CD14-positive monocyte (primary cell): Measurements from ENCODE around the gene PROM2. TPM values are rescaled to one million over a fixed set of nuclear protein-coding genes. Genes with fewer than 3 reads are reported as not detected.

Experiments used
- DNase-seq, 3 donors: peaks; one replicate each; pipeline ENCODE4 v3.0.0-alpha.2; 2011 to 2022
- H2AFZ ChIP-seq: 2 replicates; pipeline ENCODE4 v1.6.0; 2012; ENCODE audit warnings: mild to moderate bottlenecking, low read depth, low read length, inconsistent platforms; ENCODE audit not compliant: insufficient read depth, poor library complexity, severe bottlenecking
- H3K27ac ChIP-seq, 2 donors: 1 replicate in 1 of 2; 2 replicates in 1 of 2; pipeline ENCODE4 v1.5.1; 2012 to 2013; ENCODE audit warnings: low read length in 2 of 2, control low read depth in 1 of 2, inconsistent platforms in 1 of 2, low read depth in 1 of 2, mild to moderate bottlenecking in 1 of 2
- H3K27me3 ChIP-seq, 2 donors: one replicate each; pipeline versions ENCODE4 v1.6.0 to v1.6.1; 2011 to 2013; ENCODE audit warnings: low read length in 2 of 2; ENCODE audit not compliant: control insufficient read depth in 2 of 2, insufficient read depth in 2 of 2
- H3K36me3 ChIP-seq, 2 donors: replicated peaks in 1 of 2; 1 replicate in 1 of 2; 2 replicates in 1 of 2; pipeline versions ENCODE4 v1.5.1 to v1.6.1; 2012 to 2013; ENCODE audit warnings: low read length in 2 of 2, control low read depth in 1 of 2, inconsistent platforms in 1 of 2, mild to moderate bottlenecking in 1 of 2; ENCODE audit not compliant: insufficient read depth in 2 of 2, control insufficient read depth in 1 of 2
- H3K4me1 ChIP-seq, 2 donors: 1 replicate in 1 of 2; 2 replicates in 1 of 2; pipeline versions ENCODE4 v1.5.1 to v1.6.1; 2012 to 2013; ENCODE audit warnings: low read length in 2 of 2, control low read depth in 1 of 2, inconsistent platforms in 1 of 2, mild to moderate bottlenecking in 1 of 2, moderate library complexity in 1 of 2; ENCODE audit not compliant: insufficient read depth in 2 of 2, control insufficient read depth in 1 of 2
- H3K4me2 ChIP-seq: replicated peaks from 2 replicates; pipeline ENCODE3; 2012; ENCODE audit warnings: low read length, moderate library complexity, mild to moderate bottlenecking; ENCODE audit not compliant: poor library complexity, severe bottlenecking; ENCODE audit errors: extremely low read depth
- H3K4me3 ChIP-seq, 3 experiments: fragments of 200-600 bp in 1 of 3; sonication (generic) in 1 of 3; replicated peaks in 1 of 3; 1 replicate in 2 of 3; 2 replicates in 1 of 3; pipeline ENCODE4 v1.5.1; 2011 to 2013; ENCODE audit warnings: low read length in 3 of 3, mild to moderate bottlenecking in 3 of 3, control low read depth in 2 of 3, low read depth in 2 of 3, inconsistent platforms in 1 of 3, moderate library complexity in 1 of 3
- H3K79me2 ChIP-seq: 2 replicates; pipeline ENCODE4 v1.6.0; 2012; ENCODE audit warnings: mild to moderate bottlenecking, control low read depth, inconsistent platforms, low read length, moderate library complexity; ENCODE audit not compliant: insufficient read depth
- H3K9ac ChIP-seq: 2 replicates; pipeline ENCODE4 v1.6.0; 2017; ENCODE audit warnings: low read length, mild to moderate bottlenecking; ENCODE audit not compliant: insufficient read depth, poor library complexity, severe bottlenecking
- H3K9me3 ChIP-seq, 2 donors: replicated peaks in 1 of 2; 1 replicate in 1 of 2; 2 replicates in 1 of 2; pipeline versions ENCODE4 v1.5.1 to v1.6.1; 2012 to 2013; ENCODE audit warnings: low read length in 2 of 2, control low read depth in 1 of 2; ENCODE audit not compliant: control insufficient read depth in 1 of 2, insufficient read depth in 1 of 2
- H4K20me1 ChIP-seq: 2 replicates; pipeline ENCODE4 v1.6.0; 2012; ENCODE audit warnings: mild to moderate bottlenecking, low read length, control low read depth, moderate library complexity; ENCODE audit not compliant: insufficient read depth
- H3K27ac Mint-ChIP-seq, 7 donors: one replicate each; pipeline ENCODE4 v1.8.0; 2020; ENCODE audit warnings: mild to moderate bottlenecking in 7 of 7, mixed read lengths in 7 of 7, moderate library complexity in 6 of 7, inconsistent platforms in 2 of 7
- H3K27me3 Mint-ChIP-seq, 3 donors: one replicate each; pipeline ENCODE4 v1.8.0; 2021 to 2022; ENCODE audit warnings: low read depth in 3 of 3, mild to moderate bottlenecking in 3 of 3, mixed read lengths in 3 of 3, moderate library complexity in 3 of 3, inconsistent platforms in 1 of 3
- H3K36me3 Mint-ChIP-seq, 2 donors: one replicate each; pipeline ENCODE4 v1.8.0; 2020; ENCODE audit warnings: mixed read lengths in 2 of 2, inconsistent platforms in 1 of 2, mild to moderate bottlenecking in 1 of 2
- H3K4me1 Mint-ChIP-seq: one replicate; pipeline ENCODE4 v1.8.0; 2020; ENCODE audit warnings: mild to moderate bottlenecking, mixed read lengths
- H3K4me3 Mint-ChIP-seq, 2 donors: one replicate each; pipeline ENCODE4 v1.8.0; 2020; ENCODE audit warnings: mild to moderate bottlenecking in 2 of 2, mixed read lengths in 2 of 2, moderate library complexity in 1 of 2
- H3K9me3 Mint-ChIP-seq, 7 donors: one replicate each; pipeline ENCODE4 v1.8.0; 2020 to 2022; ENCODE audit warnings: mixed read lengths in 7 of 7, mild to moderate bottlenecking in 6 of 7, moderate library complexity in 6 of 7, inconsistent platforms in 2 of 7
- WGBS: methylation state at CpG from one replicate; pipeline ENCODE4 v1.1.5; 2013; ENCODE audit warnings: missing lambda C conversion rate; ENCODE audit not compliant: insufficient coverage; 5-methylcytosine and 5-hydroxymethylcytosine counted together
- intact Hi-C, 2 donors: fragments of 100-400 bp; cut with micrococcal nuclease; formaldehyde crosslinking; loops; one replicate each; pipeline versions ENCODE4 v1.15.0 to v1.15.1; 2023
- polyA plus RNA-seq, 3 donors: library from polyadenylated mRNA; depleted of rRNA in 1 of 3; unstranded in 2 of 3; stranded (reverse) in 1 of 3; fragments of 300-500 nt in 2 of 3; fragments of >200 nt in 1 of 3; fragmentation: Illumina TruSeq in 2 of 3; gene quantifications; 1 replicate in 2 of 3; 2 replicates in 1 of 3; pipeline ENCODE4 v1.2.3, GENCODE V29; 2012 to 2021
- TF ChIP-seq, protein P1 (sequence below): fragments of 200-600 bp; IDR thresholded peaks from one replicate; pipeline ENCODE4 v1.8.0; 2022; ENCODE audit warnings: antibody characterized with exemption, mild to moderate bottlenecking

The PROM2 gene
- polyA plus RNA-seq, 3 donors: 0.41 TPM; not detected in 2

GRCh38 chr2:95291222-95291621, 17.0 kb downstream of the PROM2 start:
- Histone ChIP-seq H3K36me3 (no peaks in the 10 kb centered on the region), H3K4me2 (no peak overlapping the region), H4K20me1 (no peaks in the 10 kb centered on the region), H3K4me1 (no peaks in the 10 kb centered on the region), H3K9me3 (peaks cover 0 to 21% of the 10 kb centered on the region in 2 donors), H3K9ac (no peak overlapping the region), H2AFZ (no peak overlapping the region), H3K27ac (no peak overlapping the region), H3K4me3 (no peak overlapping the region), H3K27me3 (no peaks in the 10 kb centered on the region), H3K79me2 (no peaks in the 10 kb centered on the region)
- TF ChIP-seq, protein P1, sequence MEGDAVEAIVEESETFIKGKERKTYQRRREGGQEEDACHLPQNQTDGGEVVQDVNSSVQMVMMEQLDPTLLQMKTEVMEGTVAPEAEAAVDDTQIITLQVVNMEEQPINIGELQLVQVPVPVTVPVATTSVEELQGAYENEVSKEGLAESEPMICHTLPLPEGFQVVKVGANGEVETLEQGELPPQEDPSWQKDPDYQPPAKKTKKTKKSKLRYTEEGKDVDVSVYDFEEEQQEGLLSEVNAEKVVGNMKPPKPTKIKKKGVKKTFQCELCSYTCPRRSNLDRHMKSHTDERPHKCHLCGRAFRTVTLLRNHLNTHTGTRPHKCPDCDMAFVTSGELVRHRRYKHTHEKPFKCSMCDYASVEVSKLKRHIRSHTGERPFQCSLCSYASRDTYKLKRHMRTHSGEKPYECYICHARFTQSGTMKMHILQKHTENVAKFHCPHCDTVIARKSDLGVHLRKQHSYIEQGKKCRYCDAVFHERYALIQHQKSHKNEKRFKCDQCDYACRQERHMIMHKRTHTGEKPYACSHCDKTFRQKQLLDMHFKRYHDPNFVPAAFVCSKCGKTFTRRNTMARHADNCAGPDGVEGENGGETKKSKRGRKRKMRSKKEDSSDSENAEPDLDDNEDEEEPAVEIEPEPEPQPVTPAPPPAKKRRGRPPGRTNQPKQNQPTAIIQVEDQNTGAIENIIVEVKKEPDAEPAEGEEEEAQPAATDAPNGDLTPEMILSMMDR: no peak
- H3K4me1 Mint-ChIP-seq: no peaks in the 10 kb centered on the region
- DNase-seq: no peak
- H3K36me3 Mint-ChIP-seq: no peaks in the 10 kb centered on the region
- intact Hi-C loops: no loop called here
- no peak overlapping the region for H3K4me3 Mint-ChIP-seq
- no peak overlapping the region for H3K27ac Mint-ChIP-seq
- H3K27me3 Mint-ChIP-seq: peaks cover 1 to 10% (median 2%) of the 10 kb centered on the region in 3 donors
- H3K9me3 Mint-ChIP-seq: peaks cover 8 to 32% (median 19%) of the 10 kb centered on the region in 7 donors

DNA sequence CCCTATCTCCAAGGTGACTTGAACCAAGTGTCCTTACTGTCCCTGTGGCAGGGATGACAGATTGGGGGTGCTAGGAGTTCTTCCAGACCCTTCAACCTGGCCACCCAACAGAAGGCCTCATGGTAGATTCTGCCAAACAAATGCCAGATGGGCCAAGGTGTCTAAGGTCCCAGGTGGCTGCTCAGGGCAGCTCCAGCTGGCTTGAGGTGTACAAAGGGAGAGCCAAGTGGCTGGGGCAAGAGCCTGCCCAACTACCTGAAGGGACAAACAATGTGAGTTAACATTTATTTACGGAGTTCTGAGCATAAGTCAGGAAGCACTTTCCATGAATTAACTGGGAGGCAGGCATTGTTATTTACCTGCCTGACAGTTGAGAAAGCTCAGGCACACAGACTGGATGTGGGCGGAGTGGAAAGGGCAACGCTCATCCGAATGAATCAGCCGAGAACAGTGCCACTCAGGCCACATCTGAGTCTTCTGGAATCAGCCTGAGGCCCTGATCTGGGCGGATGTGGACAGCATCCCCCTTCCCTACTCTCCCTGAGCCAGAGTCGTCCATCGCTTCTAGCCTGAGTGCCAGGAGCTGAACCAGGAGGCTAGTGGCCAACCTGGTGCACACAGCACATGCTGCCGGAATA, 18.5 kb downstream of the PROM2 start:
- Histone ChIP-seq H3K27ac (no peak overlapping the region), H3K4me2 (no peak overlapping the region), H2AFZ (no peak overlapping the region), H3K9ac (no peak overlapping the region), H3K27me3 (no peaks in the 10 kb centered on the region), H3K9me3 (peaks cover 0 to 21% of the 10 kb centered on the region in 2 donors), H3K36me3 (no peaks in the 10 kb centered on the region), H3K79me2 (no peaks in the 10 kb centered on the region), H4K20me1 (no peaks in the 10 kb centered on the region), H3K4me1 (no peaks in the 10 kb centered on the region), H3K4me3 (no peak overlapping the region)
- Mint-ChIP-seq H3K27me3 (peaks cover 3 to 10% (median 8%) of the 10 kb centered on the region in 3 donors), H3K4me3 (no peak overlapping the region), H3K36me3 (no peaks in the 10 kb centered on the region), H3K4me1 (no peaks in the 10 kb centered on the region), H3K27ac (no peak overlapping the region), H3K9me3 (peaks cover 8 to 32% (median 19%) of the 10 kb centered on the region in 7 donors)
- TF ChIP-seq, protein P1: no peak
- DNase-seq: no peak
- intact Hi-C loops: no loop called here
- 88% methylated on average over 6 of the region's 9 CpGs for WGBS
